LNCaP clone FGC (cell line): ENCODE measurements around the gene S100A7.
"Not testable (repeated sequence)": the region's sequence is repeated elsewhere in the genome, so short reads cannot be mapped to it uniquely, and the experiment has no call there.

Experiments
- DNase-seq: peaks from one replicate; pipeline ENCODE4 v3.0.0-alpha.2; 2011; ENCODE audit warnings: low read depth
- H3K4me3 ChIP-seq: 2 replicates; pipeline ENCODE4 v1.5.1; 2011; ENCODE audit warnings: mild to moderate bottlenecking, low read depth, low read length, control low read depth
- CTCF ChIP-seq: IDR thresholded peaks from 2 replicates; pipeline ENCODE4 v1.5.1; 2012; ENCODE audit warnings: mild to moderate bottlenecking; ENCODE audit not compliant: control insufficient read depth, insufficient read depth; ENCODE audit errors: extremely low read depth

Gene S100A7

GRCh38 chr1:153415850-153416570 lies 44.4 kb downstream of the S100A7 start, which contains the start of gene S100A7A:
Gene S100A7A (plus strand): TSS chr1:153416520. CDS start chr1:153418083, 1,563 bp downstream.
- H3K4me3 ChIP-seq = no peak within 1 kb of the TSS
- DNase-seq = no peak
- TF ChIP-seq CTCF = no peak

- not testable (repeated sequence) for H3K4me3 ChIP-seq, DNase-seq
Measured at GRCh38 chr1:153413961-153414360, 46.5 kb downstream of the S100A7 start.
